SU-DHL-6 (cell line): Measurements from ENCODE around the gene EVX2.

ENCODE experiments used
- H2AFZ ChIP-seq: fragments of 200-600 bp; sonication (generic); 2 replicates; pipeline ENCODE4 v1.6.1; 2014; ENCODE audit warnings: low read depth, mild to moderate bottlenecking, moderate library complexity, mixed read lengths, antibody characterized with exemption, low read length; ENCODE audit not compliant: severe bottlenecking
- H3F3A ChIP-seq: fragments of 200-600 bp; shearing (Covaris generic); 2 replicates; pipeline ENCODE4 v1.6.0; 2016; ENCODE audit warnings: antibody characterized with exemption, mild to moderate bottlenecking; ENCODE audit not compliant: insufficient read depth
- H3K27ac ChIP-seq: fragments of 200-600 bp; sonication (generic); 2 replicates; pipeline ENCODE4 v1.5.1; 2016; ENCODE audit warnings: low read depth, mild to moderate bottlenecking, low read length, moderate library complexity, mixed read lengths
- H3K27me3 ChIP-seq: fragments of 200-600 bp; sonication (generic), shearing (Covaris generic); 2 replicates; pipeline ENCODE4 v1.6.0; 2014; ENCODE audit warnings: mild to moderate bottlenecking, low read length
- H3K36me3 ChIP-seq: fragments of 200-600 bp; sonication (generic); 2 replicates; pipeline ENCODE4 v1.6.1; 2014; ENCODE audit warnings: mild to moderate bottlenecking, low read length, mixed read lengths
- H3K4me2 ChIP-seq: fragments of 300-600, 200-600 bp; shearing (Covaris generic), sonication (generic); 2 replicates; pipeline ENCODE4 v1.6.0; 2014; ENCODE audit warnings: low read length, low read depth, mild to moderate bottlenecking; ENCODE audit not compliant: poor library complexity, severe bottlenecking
- H3K4me3 ChIP-seq: fragments of 200-600 bp; sonication (generic); 2 replicates; pipeline ENCODE4 v1.5.1; 2014; ENCODE audit warnings: antibody characterized with exemption, low read length, mild to moderate bottlenecking, mixed read lengths; ENCODE audit not compliant: insufficient read depth, poor library complexity, severe bottlenecking
- H3K79me2 ChIP-seq: fragments of 200-600 bp; sonication (generic); 2 replicates; pipeline ENCODE4 v1.6.1; 2014; ENCODE audit warnings: mild to moderate bottlenecking, low read length, moderate library complexity; ENCODE audit not compliant: insufficient read depth
- H3K9ac ChIP-seq: fragments of 200-600 bp; sonication (generic); 2 replicates; pipeline ENCODE4 v1.7.0; 2014; ENCODE audit warnings: mild to moderate bottlenecking, low read length
- H3K9me2 ChIP-seq: fragments of 200-600 bp; sonication (generic); replicated peaks from 2 replicates; pipeline ENCODE4 v1.6.1; 2014; ENCODE audit warnings: low read length; ENCODE audit not compliant: insufficient read depth
- H3K9me3 ChIP-seq: fragments of 200-600 bp; sonication (generic); 2 replicates; pipeline ENCODE4 v1.6.1; 2014; ENCODE audit warnings: low read length, mixed read lengths; ENCODE audit not compliant: insufficient read depth
- H4K20me1 ChIP-seq: fragments of 200-600 bp; sonication (generic); 2 replicates; pipeline ENCODE4 v1.6.1; 2014; ENCODE audit warnings: low read depth, mild to moderate bottlenecking, antibody characterized with exemption, low read length, moderate library complexity, mixed read lengths
- CTCF ChIP-seq: fragments of 200-600 bp; sonication (generic); IDR thresholded peaks from one replicate; pipeline ENCODE4 v1.5.1; 2017; ENCODE audit warnings: antibody characterized with exemption, mild to moderate bottlenecking, low read length, moderate library complexity; ENCODE audit not compliant: insufficient read depth, poor library complexity, severe bottlenecking
- EZH2phosphoT487 ChIP-seq: fragments of 200-600 bp; sonication (generic), shearing (Covaris generic); conservative IDR thresholded peaks from 2 replicates; pipeline ENCODE4 v1.6.1; 2018; ENCODE audit warnings: mild to moderate bottlenecking, antibody characterized with exemption, low read length, moderate library complexity, mixed read lengths

Gene EVX2

GRCh38 chr2:176094349-176094748, 10.6 kb upstream of the EVX2 start:
- H3K27me3 ChIP-seq = no peaks in the 10 kb centered on the region
- no peak overlapping the region for H3K27ac ChIP-seq
- H3K9ac ChIP-seq = no peak overlapping the region
- H2AFZ ChIP-seq = no peak overlapping the region
- no peak for TF ChIP-seq CTCF
- no peak for TF ChIP-seq EZH2phosphoT487
- H3K79me2 ChIP-seq = no peaks in the 10 kb centered on the region
- no peaks in the 10 kb centered on the region for H3K36me3 ChIP-seq
- H4K20me1 ChIP-seq = no peaks in the 10 kb centered on the region
- no peak overlapping the region for H3K4me2 ChIP-seq
- H3K4me3 ChIP-seq = no peak overlapping the region
- no peaks in the 10 kb centered on the region for H3K9me3 ChIP-seq
- no peaks in the 10 kb centered on the region for H3F3A ChIP-seq
- no peaks in the 10 kb centered on the region for H3K9me2 ChIP-seq

GRCh38 chr2:176093898-176094249, 10.1 kb upstream of the EVX2 start:
- no peaks in the 10 kb centered on the region for H4K20me1 ChIP-seq

GRCh38 chr2:176093145-176093897, 9.6 kb upstream of the EVX2 start:
- H3K4me2 ChIP-seq = no peak overlapping the region
- H3K27ac ChIP-seq = no peak overlapping the region
- H4K20me1 ChIP-seq = no peaks in the 10 kb centered on the region
- H3K9me3 ChIP-seq = no peaks in the 10 kb centered on the region
- H3F3A ChIP-seq = no peaks in the 10 kb centered on the region
- no peaks in the 10 kb centered on the region for H3K36me3 ChIP-seq
- H3K79me2 ChIP-seq = no peaks in the 10 kb centered on the region
- no peak for TF ChIP-seq CTCF
- no peak for TF ChIP-seq EZH2phosphoT487
- no peaks in the 10 kb centered on the region for H3K9me2 ChIP-seq
- H3K4me3 ChIP-seq = no peak overlapping the region
- H3K9ac ChIP-seq = no peak overlapping the region
- H2AFZ ChIP-seq = no peak overlapping the region
- H3K27me3 ChIP-seq = no peaks in the 10 kb centered on the region

More at GRCh38 chr2:176093898-176094249, 10.1 kb upstream of the EVX2 start:
- Histone ChIP-seq H3K4me3 (no peak overlapping the region), H2AFZ (no peak overlapping the region), H3K36me3 (no peaks in the 10 kb centered on the region), H3K27me3 (no peaks in the 10 kb centered on the region), H3K9me2 (no peaks in the 10 kb centered on the region), H3K9ac (no peak overlapping the region), H3K9me3 (no peaks in the 10 kb centered on the region), H3K79me2 (no peaks in the 10 kb centered on the region), H3K27ac (no peak overlapping the region), H3K4me2 (no peak overlapping the region), H3F3A (no peaks in the 10 kb centered on the region)
- no peak for TF ChIP-seq EZH2phosphoT487
- TF ChIP-seq CTCF = no peak
